GM21526 (cell line): ENCODE results near the gene MYL7.
A peak's percentile ranks its signal among the peaks of the same experiment; 100 is the strongest.
"Not testable (repeated sequence)": the region's sequence is repeated elsewhere in the genome, so short reads cannot be mapped to it uniquely, and the experiment has no call there.

ENCODE experiments used
- ATAC-seq: cut with Tn5 transposase; IDR thresholded peaks from one replicate; pipeline ENCODE4 v1.9.1; 2021; ENCODE audit warnings: moderate library complexity; ENCODE audit not compliant: unreplicated experiment, low FRiP score

The MYL7 gene

GRCh38 chr7:44138698-44139097 is 2.4 kb downstream of the MYL7 start:
- no peak for ATAC-seq

DNA sequence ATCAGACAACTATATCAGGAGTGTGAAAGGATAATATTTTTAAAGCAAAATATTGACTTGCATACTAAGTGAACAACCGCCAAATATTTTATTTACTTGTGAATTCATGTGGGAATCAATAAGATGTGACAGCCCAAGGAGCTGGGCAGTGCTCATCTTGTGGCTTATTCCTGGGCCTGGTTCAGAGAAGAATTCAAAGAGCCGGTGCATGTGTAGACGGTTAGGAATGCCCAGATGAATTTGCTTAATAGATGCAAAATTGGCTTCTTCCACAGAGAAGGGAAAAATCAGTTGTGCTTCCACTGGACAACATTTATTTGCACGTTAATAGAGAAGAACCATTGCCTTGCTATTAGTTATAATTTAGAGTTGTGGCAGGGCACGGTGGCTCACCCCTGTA is 4.4 kb downstream of the MYL7 start:
- ATAC-seq, result no peak

DNA sequence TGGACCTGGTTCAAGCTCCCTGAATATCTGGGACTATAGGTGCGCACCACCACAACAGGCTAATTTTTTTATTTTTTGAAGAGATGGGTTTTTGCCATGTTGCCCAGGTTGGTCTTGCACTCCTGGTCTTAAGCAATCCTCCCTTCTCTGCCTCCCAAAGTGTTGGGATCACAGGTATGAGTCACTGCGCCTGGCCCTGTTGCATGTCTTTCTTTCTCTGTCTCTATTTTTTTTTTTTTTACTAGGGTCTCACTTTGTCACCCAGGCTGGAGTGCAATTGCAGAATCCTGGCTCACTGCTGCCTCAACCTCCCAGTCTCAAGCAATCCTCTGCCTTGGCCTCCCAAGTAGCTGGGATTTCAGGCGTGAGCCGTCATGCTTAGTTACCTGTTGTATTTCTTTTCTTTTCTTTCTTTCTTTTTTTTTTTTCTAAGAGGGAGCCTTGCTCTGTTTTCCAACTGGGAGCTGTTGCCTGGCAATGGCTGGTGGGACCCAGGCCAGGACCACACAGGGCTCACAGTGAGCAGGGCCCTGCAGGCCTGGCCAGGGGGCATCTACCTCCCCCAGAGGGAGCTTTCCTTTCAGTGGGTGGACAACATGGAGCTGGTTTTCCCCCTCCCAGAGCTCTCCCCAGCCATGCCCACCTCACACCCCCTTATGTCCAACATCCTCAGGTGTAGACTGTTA is 6.0 kb downstream of the MYL7 start:
- ATAC-seq, result no peak

DNA sequence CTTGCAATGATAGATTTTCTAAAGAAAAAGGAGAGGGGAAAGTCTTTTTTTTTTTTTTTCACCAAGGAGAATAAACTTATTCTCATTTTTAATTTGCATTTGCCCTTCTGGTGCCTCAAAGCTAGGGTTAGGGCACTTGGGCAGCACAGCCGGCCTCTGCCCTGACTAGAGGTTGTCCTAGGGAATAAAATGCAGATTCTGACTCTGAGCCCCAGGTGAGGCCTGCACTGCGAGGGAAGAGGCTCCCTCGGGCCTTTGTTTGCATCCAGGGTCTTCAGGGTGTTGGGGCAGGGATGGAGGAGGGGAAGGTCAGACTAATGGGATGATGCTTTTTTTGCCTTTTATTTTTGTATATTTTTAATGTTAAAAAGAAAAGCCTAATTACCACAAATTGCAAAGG is 7.8 kb downstream of the MYL7 start:
- no peak for ATAC-seq

DNA sequence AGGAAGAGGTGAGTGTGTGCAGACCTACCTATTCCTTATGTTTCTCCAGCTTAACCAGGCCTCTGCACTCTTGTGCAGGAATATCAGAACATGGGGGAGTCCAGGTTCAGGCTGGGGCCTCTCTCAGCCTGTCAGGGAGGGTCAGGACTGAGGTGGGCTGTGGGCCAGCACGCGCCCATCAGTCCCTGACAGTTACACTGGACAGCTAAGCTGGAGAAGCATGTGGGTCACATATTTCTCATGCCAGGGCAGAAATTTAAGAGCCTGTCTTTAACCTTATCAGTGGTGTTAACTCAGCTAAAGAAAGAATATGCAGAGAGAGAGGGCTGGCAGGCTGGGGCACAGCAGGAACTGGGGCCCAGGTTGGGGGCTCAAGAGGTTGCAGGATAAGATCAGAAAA is 9.1 kb downstream of the MYL7 start:
- no peak for ATAC-seq

DNA sequence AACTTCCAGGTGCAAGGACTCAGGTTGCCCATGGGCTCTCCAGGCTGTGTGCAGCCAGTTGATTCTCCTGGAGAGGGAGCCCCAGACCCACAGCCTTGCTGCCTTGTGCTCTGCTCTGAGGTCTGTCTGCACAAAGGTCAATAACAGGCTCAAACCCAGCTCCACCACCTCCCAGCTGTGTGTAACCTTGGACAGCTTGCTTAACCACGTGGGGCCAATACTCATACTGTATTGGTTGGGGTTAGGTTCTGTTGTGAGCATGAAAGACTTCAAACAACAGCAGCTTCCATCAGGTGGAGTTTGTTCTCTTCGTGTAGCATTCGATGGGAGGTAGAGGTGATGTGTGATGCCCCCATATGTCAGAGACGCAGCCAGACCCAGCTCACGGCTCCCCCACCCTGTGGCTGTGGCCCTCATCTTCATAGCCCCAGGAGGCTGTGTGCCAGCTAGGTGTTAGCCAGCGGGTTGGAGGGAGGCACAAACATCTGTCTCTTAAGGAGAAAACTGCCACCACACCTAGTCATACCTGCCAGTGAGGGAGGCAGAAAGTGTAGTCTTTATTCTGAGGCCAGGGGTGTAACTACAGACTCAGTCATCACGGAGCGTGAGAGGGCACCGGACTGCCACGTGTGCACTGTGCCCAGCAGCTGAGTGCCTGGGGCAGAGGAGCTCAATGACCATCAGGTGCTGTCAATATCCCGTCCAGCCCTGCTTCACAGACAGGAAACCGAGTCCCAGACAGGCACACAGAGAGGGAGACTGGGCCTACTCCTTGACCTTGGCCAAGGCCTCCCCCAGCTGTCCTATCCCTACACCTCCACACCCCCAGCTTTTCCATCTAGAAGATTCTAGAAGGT is 9.7 kb downstream of the MYL7 start:
- ATAC-seq, result no peak

DNA sequence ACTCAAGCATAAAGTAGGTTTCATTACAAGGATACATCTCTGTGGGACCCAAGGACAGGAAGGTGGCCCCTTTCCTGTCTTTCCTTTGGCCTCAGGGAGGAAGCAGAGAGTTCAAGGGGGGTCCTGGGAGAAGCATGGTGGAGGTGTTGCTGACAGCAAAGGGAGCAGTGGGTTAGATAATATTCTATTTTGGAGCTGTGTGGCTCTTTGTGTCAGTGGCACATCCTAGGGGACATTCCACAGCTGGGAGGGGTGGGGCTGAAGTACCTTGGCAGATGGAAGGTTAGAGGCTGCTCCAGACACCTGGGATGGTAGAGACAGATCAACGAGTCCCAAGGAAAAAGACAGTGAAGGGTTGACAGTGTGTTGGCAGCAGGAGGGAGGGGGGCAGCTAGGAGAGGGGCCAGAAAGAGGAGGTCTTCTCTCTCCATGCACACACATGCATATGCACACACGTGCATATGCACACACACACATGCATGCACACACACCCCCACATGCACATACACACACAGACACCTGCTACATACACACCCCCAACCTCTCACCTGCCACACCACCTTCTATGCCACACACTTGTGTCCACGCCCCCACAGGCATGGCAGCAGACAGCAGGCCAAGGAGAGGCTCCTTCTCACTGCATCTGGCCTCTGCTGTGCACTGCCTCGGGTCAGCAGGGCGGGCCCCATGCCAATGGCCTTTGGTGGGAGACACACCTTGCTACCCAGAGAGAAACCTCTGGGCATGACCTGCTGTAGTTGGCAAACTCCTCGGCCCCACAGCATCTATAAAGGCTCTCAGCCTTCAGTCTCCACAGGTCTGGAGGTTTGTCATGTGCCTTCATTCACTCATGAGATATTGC is 12.2 kb downstream of the MYL7 start:
- no peak for ATAC-seq

DNA sequence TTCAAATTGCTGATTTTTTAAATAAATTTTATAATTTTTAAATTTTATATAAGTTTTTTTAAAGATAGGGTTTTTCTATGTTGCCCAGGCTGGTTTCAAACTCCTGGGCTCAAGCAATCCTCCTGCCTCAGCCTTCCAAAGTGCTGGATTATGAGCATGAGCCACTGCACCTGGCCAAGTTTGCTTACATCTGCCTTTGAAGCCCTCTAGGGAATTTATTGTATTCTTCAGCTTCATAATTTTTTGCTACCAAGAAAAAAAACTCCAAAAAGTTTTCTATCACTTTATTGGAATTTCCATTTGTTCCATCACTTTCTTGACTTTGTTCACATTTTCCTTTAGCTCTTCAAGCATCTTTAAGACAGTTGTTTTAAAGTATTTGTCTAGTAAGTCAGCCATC is 14.0 kb downstream of the MYL7 start:
- no peak for ATAC-seq

GRCh38 chr7:44126574-44126973 is 14.6 kb downstream of the MYL7 start:
- ATAC-seq, result not testable (repeated sequence)

- ATAC-seq, result no peak
Observed at GRCh38 chr7:44124822-44125202, 16.3 kb downstream of the MYL7 start.

GRCh38 chr7:44123190-44124003 is 17.7 kb downstream of the MYL7 start, which contains the start of gene POLD2:
TSS of gene POLD2 (minus strand) at chr7:44123548. CDS start at chr7:44122053, 1,495 bp downstream.
- ATAC-seq, result peak; percentile 97

GRCh38 chr7:44122529-44122928 is 18.6 kb downstream of the MYL7 start:
- no peak for ATAC-seq

- no peak for ATAC-seq
Observed at GRCh38 chr7:44121761-44122420, 19.2 kb downstream of the MYL7 start.

- ATAC-seq, result no peak
Observed at GRCh38 chr7:44120395-44120794, 20.7 kb downstream of the MYL7 start.

DNA sequence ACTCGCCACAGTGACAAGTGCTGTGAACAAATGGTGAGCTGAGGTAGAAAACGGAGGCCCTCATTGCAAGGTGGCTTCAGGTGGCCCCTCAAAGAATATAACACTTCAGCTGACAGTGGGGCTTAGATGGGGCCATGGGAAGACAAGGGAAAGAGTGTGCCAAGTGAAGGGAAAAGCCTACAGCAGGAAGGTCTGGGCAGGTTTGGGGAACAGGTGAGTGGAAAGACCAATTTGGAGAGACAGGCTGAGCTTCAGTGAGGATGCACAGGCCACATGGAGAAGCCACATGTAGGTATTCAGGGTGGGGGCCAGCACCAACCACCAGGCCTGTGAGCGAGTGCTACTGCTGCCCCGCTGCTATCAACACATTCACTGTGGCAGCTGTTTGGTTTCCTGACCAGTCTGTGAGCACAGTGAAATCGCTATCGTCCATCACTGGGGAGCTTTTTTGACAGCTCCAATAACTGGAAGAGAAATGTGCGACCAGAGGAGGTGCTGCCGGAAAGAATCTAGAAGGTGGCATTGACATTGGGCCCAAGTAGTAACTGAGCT is 21.2 kb downstream of the MYL7 start:
- ATAC-seq, result no peak

DNA sequence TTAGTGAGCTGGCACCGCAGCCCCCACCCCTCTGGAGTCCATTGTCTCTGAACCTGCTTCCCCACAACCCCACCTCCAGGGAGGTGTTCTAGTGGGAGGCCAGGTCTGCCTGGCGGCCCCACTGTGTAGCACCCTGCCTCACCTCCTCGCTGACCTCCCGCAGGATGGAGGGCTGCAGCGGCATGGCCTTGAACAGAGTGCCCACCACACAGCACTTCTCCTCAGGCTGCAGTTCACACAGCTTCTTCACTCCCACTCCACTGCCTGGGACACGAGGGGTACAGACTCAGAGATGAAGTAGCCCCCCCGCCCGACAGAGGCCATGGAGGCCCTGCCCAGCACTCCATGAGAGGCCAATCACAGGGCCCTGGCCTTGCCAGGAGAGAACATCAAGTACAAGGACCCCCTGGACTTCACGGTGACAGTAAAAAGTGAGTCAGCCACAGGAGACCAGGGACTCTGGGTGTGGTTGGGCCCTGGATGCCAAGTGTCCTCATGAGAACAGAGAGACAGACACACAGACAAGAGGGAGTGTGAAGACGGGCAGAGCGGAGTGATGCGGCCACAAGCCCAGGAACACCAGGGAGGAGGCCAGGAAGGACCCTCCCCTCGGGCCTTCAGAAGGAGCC is 23.2 kb downstream of the MYL7 start:
- ATAC-seq, result no peak

DNA sequence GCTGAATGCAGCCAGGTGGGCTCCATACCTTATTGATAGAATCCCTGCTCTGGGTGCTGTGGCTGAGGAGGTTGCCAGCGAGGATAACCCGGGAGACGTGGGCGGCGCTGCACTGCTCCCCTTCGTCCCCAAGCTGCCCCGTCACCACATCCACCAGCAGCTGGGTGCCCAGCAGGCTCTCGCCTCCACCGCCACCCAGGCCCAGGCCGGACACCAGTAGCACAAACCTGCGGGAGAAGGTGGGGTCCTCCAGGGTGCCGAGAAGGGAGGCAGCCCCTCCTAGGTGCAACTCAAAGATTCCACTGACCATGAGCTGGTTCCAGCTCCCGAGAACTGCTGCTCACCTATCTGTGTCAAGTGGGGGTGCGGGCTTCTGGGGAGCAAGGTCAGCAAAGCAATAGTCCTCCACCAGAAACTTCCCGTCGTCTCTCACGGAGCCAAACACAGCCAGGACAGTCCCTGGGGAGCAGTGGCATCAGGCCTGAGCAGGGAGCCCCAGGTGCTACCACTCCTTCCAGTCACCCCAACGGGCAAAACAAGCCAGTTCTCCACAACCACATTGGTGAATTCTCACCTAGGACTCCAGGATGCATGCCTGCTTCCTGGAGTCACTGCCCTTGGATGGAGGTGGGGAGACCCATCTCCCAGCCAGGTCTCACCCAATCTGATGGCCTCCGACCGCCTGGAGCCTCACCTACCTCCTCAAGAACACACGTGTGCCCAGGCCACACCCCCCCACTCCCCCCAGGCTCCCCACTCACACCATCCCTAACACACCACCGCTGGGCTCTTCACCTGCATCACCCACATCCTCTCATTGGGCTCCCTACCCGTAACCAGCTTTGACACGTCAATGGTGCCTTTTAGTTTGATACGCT is 24.1 kb downstream of the MYL7 start:
- no peak for ATAC-seq
